NK-92 (cell line): Measurements from ENCODE around the gene CDH4.
"Not testable (repeated sequence)": the region's sequence is repeated elsewhere in the genome, so short reads cannot be mapped to it uniquely, and the experiment has no call there.

Source experiments
- DNase-seq: peaks from one replicate; lab custom pipeline; 2025; ENCODE audit not compliant: unreplicated experiment; lab: John Stamatoyannopoulos, UW

CDH4 gene

DNA sequence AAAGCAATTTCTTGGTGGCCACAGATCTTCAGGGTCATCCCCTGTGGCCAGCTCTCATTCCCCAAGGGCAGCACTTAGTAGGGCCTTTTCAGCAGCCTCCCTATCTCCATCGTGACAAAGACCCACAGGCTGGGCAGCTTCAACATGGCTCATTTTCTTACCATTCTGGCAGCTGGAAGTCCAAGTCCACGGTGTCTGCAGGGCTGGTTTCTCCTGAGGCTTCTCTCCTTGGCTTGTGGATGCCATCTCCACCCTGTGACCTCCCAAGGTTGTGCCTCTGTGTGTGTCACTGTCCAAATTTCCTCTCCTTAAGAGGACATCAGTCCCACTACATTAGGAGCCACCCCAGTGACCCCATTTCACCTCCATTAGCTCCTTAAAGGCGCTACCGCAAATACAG, 161.7 kb downstream of the CDH4 start:
- DNase-seq = no peak

DNA sequence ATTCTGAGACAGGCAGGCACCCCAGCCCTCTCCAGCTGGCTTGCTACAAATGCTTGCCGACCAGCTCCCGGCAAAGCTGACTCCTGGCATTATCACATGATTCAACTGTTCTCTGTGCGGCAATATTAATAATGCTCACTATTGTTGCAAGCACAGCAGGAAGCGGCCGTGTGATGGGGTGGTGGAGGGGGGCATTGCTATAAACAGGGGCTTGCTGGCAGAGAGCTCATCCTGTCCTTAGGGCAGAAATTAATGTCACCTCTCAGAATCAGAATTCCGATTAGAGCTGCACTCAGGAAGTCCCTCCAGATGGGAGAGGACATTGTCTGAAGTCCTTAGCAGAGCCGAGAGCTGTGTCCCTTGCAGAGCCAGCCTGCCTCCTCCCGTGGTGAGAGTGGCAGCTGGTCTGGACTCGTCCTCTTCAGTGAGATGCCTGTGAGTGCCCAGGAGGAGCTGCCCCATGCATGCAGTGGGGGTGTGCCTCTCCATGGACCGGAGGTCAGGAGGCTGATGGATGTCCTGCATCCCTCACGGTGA, 162.5 kb downstream of the CDH4 start:
- DNase-seq = no peak

DNA sequence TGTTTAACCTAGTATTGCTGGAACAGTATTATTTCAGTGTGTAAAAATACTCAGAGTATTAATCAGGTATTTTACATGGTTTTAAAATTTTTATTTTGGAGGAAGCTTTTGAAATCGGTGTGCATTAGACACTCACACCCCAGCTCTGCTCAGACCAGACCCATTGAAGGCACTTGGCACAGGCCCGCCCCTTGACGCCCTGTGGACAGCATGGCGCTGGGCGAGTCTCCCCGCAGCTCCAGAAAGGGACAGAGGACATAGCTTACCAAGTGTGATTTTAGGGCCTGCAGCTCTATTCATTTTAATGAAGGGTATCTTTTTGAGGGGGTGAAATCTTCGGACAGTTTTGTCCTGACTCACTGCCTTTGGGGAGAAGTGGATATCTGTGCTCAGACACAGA, 164.5 kb downstream of the CDH4 start:
- no peak for DNase-seq

DNA sequence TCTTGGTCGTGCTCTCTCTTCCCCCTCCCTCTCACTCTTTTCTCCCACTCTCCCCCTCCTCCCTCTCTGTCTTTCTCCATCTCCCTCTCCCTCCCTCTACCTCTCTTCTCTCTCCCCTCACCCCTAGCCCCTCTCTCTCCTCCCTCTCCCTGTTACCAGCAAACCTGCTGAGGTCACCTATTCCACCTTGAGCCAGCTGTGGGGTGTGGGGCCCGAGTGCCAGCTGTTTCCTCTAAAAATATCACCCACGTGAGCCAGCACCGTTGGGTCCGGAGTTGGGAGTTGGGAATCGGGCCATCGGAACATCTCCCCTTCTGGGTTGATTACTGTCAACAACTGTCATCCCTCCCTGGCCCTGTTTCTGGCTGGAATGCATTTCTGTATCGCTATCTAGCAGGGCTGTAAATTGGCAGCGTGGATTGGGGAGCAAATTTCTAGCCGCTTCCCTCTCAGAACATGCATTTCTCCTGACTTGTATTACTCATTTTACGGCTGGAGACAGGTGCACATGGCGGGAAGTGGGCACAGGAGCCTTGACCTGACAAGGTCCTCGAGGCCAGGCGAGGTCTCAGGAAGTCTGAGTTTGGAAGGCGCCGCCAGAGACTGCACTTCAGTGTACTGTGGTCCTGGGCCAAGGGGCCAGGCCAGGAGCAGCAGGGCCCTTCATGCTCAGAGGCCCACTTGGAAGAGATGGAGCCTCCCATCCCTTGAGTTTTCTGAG, 165.3 kb downstream of the CDH4 start:
- DNase-seq = no peak

DNA sequence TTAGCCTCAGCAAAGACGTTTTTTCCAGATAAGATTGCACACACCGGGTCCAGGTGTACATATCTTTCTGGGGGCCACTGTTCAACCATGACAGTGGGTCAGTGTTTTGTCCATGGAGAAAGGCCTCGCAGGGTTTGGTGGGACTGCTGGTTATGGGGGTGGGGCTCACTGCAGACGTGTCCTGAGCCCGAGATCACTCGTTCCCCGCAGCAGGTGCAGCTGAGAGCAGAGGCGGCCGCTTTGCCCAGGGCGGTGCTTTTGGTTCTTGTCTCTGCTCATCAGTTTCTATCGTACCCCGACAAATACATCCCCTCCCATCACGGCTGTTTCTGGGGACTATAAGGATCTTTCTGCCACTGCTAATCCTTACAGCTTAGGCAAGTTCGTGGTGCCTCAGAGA, 166.9 kb downstream of the CDH4 start:
- DNase-seq = no peak

DNA sequence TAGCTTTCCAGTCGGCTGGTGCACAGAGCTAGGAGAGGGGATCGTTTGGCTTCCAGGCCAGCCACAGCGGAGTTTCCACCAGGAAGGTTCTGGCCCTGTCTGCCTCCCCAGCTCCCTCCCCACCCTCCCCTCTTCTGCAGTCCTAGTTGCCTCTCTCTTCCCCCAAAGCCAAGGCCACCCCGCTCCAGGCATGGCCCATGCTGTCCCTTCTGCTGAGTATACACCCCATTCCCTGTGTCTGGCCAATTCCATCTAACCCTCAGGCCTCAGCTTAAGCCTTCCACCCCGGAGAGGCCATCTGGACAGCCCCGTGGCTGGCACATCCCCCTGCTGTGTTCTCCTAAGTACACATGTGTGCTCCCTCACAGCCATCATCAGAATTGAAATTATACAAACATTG, 167.4 kb downstream of the CDH4 start:
- DNase-seq = no peak

DNA sequence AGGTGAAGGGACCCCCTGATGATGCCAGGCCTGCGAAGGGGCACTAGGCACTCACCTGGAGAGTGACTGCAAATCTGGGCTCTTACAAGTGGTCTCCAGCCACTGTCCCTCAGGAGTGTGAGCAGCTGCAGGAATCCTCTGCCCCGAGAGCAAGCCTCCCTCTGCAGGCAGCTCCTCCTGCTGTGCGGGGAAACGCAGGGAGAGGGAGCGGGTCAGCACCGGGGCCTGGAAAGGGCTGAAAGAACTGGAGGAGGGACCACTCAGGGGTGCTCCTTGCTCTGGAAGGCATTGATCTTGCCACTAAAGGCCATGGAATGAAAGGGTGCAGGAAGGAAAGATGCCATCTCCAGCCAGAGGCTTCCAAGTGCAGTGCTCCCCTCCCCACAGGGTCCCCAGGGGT, 168.0 kb downstream of the CDH4 start:
- DNase-seq = no peak

DNA sequence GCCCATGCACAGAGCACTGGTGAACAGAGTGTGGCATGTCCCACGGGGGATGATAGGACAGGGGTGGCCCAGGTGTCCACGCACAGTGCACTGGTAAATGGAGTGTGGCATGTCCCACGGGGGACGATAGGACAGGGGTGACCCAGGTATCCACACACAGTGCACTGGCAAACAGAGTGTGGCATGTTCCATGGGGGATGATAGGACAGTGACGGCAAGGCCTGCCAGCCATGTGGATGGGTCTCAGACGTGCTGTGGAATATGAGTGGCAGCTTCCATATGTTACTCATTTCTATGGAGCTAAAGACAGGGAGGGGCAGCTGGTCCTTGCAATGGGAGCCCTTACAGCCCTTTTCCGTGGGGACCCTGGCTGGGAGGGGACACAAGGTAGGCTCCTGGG, 168.7 kb downstream of the CDH4 start:
- DNase-seq = no peak

DNA sequence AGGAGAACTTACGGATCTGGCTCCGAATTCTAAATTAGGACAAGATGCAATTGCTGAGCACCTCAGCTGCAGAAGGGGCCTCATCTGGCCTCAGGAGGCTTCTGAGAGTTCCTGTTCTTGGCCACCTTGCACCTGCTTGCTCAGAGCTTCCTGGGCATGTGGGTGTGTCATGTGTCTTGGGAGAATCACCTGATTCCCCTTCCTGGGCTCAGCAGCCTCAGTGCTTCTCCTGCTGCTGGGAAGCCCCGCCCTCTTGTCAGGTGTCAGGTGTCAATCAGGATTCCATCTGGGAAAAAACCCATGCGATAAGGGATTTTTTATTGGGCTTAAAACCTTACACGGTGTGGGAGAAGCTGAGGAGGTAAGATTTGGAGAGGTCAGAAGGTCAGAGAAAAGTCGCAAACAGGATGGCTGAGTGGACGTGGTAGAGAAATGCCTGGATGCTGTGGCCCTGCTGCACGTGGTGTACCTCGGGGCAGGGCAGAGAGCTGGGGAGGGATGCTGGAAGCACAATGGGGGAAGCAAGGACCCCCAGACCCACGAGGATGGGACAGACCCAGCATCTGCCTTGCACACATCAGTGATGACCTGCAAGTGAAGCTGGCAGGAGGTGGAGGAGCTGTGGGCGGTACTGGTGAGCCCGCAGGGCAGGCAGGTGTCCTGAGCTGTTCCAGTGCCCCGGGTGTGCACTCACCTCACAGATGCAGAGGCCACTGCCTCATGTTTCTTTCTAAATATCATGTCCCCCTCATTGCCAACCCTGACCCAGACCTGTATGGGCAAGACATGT, 170.8 kb downstream of the CDH4 start:
- DNase-seq = no peak

DNA sequence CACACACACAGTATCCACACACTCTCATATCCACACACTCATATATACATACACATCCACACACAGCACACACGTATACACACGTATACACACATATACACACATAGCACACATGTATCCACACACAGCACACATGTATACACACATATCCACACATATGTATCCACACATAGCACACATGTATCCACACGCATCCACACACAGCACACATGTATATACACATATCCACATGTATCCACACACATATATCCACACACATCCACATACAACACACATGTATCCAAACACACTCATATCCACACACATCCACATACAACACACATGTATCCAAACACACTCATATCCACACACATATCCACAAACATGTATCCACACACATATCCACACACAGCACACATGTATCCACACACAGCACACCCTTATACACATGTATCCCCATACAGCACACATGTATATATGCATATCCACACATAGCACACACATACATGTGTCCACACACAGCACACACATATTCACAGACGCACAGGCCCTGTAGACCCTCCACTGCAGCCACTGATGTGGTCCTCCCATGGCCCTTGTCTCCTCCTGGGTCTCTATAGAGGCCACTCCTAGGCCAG, 172.1 kb downstream of the CDH4 start:
- DNase-seq = no peak

DNA sequence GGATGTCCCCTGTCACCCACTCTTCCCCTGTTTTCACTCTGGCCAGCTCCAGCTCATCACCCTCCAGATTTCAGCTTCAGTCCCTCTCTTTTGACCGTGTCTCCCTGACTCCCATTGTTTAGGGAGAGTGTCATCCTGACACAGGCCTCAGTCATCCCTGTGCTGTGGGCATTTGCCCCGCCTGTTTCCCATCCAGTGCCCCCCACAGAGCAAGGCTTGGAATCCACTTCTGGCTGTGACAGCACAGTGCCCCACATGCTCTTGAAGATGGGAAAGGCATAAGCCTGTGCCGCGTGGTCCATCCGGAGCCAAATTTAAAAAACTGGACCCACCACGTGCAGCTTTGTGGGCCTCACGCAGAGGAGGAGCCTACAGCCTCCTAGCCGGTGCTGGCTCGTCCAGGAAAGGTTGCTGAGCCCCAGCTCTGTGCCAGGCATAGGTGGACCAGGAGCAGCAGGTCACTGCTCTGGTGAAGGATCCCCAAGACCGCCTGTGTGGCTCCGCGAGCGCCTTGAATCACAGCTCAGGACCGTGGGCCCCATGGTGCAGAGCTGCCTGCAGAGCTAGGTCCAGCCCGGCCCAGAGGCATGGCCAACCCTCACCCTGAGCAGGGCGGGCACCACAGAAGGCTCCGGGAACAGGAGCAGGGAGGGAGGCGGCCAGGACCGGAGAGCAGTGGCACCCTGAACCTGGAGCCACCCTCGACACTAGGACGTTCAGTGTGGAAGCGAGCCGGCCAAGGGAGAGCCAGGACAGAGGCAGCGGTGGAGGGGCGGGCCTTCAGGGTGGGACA, 172.8 kb downstream of the CDH4 start:
- no peak for DNase-seq

DNA sequence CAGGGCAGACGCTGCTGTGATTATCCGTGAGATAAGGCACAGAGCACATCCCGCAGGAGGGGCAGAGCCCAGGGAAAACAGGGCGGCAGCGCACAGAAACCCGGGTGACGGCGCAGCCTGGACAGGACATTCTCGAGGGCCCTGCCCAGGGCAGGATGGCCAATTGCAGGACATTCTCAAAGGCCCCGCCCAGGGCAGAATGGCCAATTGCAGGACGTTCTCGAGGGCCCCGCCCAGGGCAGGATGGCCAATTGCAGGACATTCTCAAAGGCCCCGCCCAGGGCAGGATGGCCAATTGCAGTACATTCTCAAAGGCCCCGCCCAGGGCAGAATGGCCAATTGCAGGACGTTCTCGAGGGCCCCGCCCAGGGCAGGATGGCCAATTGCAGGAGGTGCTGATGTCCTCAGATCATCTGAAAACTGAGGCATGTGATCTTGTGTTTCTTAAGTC, 173.5 kb downstream of the CDH4 start:
- not testable (repeated sequence) for DNase-seq

DNA sequence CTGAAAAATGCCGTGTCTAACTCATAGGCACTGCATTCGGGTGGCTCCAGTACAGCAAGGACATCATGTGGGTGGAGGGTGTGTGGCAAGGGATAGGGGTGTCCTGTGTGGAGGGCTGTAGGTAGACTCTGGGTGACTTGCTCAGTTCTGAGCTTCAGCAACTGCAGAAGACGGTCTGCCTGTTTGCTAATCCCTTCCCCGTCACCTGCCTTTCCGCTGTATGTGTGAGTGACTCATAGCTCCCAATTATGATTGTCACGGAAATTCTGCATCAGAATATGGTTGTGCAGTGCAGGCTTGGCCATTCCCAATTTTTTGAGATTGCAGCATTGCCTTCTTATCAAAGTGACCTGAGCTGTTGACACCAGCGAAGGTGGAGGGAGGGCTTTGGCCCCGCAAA, 174.3 kb downstream of the CDH4 start:
- no peak for DNase-seq

DNA sequence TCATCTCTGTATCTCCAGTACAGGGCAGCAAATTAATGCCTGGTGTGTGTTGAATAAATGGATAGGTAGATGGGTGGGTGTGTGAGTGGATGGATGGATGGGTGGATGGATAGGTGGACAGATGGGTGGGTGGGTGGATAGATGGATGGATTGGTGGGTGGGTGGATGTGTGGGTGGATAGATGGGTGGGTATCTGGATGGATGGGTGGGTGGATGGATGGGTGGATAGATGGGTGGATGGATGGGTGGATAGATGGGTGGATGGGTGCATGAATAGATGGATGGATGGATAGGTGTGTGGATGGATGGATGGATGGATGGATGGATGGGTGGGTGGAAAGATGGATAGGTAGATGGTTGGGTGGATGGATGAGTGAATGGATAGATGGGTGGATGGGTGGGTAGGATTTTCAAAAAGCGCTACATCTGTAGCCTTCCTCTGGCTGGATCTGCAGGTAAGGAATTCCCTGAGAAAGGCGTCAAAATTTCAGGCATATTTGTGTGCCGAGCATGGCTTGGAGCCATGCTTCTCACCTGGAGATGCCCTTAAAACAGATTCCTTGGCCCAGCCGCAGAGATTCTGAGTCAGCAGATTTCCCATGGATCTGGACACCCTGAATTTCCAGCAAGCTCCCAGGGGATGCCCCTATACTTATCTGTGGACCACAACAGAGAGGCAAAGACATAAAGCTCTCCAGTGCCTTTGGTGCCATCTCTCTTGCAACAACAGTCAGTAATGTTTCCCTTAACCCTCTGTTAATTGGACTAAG, 177.6 kb downstream of the CDH4 start:
- no peak for DNase-seq

DNA sequence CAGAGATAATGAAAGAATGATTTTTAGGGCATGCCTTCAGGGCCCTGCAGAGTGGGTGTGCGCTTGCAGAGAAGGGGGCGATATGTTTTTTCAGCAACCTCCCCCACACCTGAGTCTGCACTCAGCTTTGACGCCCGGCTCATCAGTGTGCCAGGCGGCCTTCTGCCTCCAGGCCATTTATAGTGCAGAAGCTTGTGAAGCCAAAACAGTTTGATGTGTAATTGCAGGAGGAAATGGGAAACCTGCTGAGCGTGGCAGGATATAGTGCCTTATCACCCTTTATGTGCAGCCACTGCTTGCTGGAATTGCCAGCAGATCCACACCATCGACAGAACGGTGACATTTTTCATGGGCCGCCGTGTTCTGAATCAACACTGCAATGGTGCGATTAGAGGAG, 178.2 kb downstream of the CDH4 start:
- no peak for DNase-seq

DNA sequence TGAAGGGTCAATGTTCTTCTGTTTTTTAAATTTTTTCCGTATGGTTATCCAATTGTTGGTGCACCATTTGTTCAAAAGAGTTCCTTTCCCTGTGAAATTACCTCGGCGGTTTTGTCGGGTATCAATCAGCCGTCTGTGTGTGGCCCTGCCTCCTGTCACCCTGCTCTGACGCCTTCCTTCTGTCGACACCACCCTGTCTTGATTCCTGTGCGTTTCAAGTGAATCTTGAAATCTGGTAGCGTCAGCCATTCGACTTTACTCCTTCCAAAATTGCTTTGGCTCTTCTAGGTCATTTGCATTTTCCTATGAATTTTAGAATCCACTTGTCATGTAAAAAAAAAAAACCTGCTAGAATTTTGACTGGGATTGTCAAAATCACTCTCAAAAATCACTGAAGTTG, 181.1 kb downstream of the CDH4 start:
- no peak for DNase-seq

DNA sequence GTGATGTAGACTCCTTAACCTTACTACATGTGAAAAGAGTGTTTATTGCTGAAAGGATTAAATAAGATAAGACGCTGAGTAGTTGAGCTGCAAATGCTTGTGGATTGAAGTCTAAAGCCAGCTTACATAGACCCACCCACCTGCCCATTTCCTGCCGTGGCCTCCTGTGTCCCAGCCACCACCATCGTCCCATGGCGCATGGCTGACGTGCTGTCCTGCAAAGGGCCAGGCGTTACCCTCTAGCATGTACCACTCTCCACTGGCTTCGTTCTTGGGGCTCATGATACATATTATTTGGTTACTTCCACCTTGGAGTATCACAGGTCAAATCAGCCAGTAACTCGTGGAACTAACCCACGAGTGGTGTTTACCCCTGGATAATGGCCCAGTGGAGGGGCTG, 181.8 kb downstream of the CDH4 start:
- DNase-seq = no peak

DNA sequence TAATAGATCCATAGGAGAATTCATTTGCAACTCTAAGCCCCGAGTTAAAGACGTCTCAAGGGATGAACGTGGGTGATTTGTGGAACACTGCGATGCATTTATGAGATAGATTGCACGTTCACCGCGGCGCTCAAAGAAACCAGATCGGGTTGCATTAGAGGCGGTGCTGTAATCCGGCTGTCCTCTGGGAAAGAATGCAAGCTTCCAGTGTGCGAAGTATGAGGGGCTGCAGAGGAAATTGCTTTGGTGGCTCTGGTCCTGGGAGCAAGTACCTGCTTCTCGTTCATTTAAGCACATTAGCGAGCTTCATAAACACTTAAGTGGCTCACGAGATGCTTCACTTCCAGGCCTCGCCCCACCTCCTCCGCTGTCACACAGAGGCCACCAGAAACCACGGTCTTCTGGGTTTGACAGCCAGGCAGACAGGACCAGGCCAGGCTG, 182.3 kb downstream of the CDH4 start:
- DNase-seq = no peak

DNA sequence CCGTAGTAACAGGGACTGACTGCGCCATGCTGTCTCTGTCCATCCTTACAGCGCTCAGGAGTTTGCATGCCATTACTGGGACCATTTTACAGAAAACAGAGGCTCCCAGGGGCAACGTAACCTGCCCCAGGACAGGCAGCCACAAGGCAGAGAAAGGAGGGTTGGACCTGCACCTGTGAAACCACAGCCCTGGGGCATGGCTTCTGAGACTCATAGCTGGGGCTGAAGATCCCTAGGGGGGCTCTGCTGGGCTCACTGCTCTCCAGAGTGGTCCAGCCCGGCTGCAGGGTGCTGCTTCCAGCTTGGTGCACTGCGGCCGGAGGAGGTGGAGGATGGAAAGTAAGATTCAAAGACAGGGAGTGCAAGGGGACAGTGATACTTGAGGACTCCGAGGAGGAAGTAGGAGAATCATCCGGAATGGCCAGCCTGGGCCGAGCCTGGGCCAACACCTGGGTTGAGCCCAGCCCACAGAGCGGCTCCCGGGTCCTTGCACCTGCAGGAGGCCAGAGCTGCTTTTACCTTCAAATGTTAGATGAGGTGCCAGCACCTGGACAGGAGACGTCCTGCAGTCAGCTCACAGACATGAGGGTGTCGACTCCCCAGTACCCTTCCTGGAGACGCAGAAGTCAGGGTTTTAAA, 183.2 kb downstream of the CDH4 start:
- DNase-seq = no peak

DNA sequence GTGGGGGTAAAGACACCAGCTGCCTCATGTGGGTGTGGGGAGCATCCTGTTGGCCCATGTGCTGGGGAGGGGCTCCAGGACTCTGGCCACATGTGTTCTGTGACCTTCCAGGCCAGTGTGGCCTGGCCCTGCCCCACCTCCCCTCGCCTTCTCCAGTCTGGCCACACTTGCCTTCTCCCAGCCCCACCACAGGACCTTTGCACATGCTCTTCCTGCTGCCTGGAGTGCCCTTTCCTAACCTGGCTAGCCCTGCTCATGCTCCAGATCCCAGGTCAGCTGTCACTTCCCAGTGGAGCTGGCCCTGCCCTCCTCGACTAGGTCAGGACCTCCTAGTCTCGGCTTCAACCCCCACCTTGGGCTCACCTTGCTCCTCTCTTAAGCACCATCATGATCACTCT, 183.8 kb downstream of the CDH4 start:
- DNase-seq = no peak
